Stimulated activated naive CD8-positive, alpha-beta T cell treated with anti-CD3 and anti-CD28 coated beads, Interleukin-15, Interleukin-2, amounts not matched to agents 100 ng/mL and 50 ng/mL, for 24 hours (primary cell): Measurements from ENCODE around the gene CENPO.
"Not testable (repeated sequence)": the region's sequence is repeated elsewhere in the genome, so short reads cannot be mapped to it uniquely, and the experiment has no call there.

ENCODE experiments used
- H3K27ac Mint-ChIP-seq: one replicate; pipeline ENCODE4 v1.8.0; 2021; ENCODE audit warnings: mild to moderate bottlenecking, mixed read lengths
- H3K27me3 Mint-ChIP-seq: one replicate; pipeline ENCODE4 v1.8.0; 2021; ENCODE audit warnings: mixed read lengths
- H3K36me3 Mint-ChIP-seq: one replicate; pipeline ENCODE4 v1.8.0; 2021; ENCODE audit warnings: low read depth, mixed read lengths
- H3K4me1 Mint-ChIP-seq: one replicate; pipeline ENCODE4 v1.8.0; 2021; ENCODE audit warnings: low read depth, mixed read lengths
- H3K4me3 Mint-ChIP-seq: one replicate; pipeline ENCODE4 v1.8.0; 2021; ENCODE audit warnings: mild to moderate bottlenecking, mixed read lengths
- H3K9me3 Mint-ChIP-seq: one replicate; pipeline ENCODE4 v1.8.0; 2021; ENCODE audit warnings: mixed read lengths

Gene CENPO

GRCh38 chr2:24834733-24835395 is 41.6 kb downstream of the CENPO start:
- H3K27ac Mint-ChIP-seq, result no peak overlapping the region
- no peaks in the 10 kb centered on the region for H3K4me1 Mint-ChIP-seq
- H3K9me3 Mint-ChIP-seq, result no peaks in the 10 kb centered on the region
- H3K27me3 Mint-ChIP-seq, result no peaks in the 10 kb centered on the region
- peaks cover 31% of the 10 kb centered on the region for H3K36me3 Mint-ChIP-seq
- no peak overlapping the region for H3K4me3 Mint-ChIP-seq

GRCh38 chr2:24835411-24835810 is 42.2 kb downstream of the CENPO start:
- not testable (repeated sequence) for H3K4me3 Mint-ChIP-seq, H3K27ac Mint-ChIP-seq, H3K9me3 Mint-ChIP-seq, H3K4me1 Mint-ChIP-seq, H3K27me3 Mint-ChIP-seq
- H3K36me3 Mint-ChIP-seq, result peaks cover 28% of the 10 kb centered on the region

GRCh38 chr2:24836206-24836605 is 43.0 kb downstream of the CENPO start:
- H3K4me3 Mint-ChIP-seq, result no peak overlapping the region
- no peaks in the 10 kb centered on the region for H3K27me3 Mint-ChIP-seq
- no peaks in the 10 kb centered on the region for H3K4me1 Mint-ChIP-seq
- H3K9me3 Mint-ChIP-seq, result no peaks in the 10 kb centered on the region
- no peak overlapping the region for H3K27ac Mint-ChIP-seq
- peaks cover 27% of the 10 kb centered on the region for H3K36me3 Mint-ChIP-seq

GRCh38 chr2:24836706-24837105 is 43.5 kb downstream of the CENPO start:
- Mint-ChIP-seq H3K27me3 (no peaks in the 10 kb centered on the region), H3K4me3 (no peak overlapping the region), H3K36me3 (peaks cover 27% of the 10 kb centered on the region), H3K27ac (no peak overlapping the region), H3K4me1 (no peaks in the 10 kb centered on the region), H3K9me3 (no peaks in the 10 kb centered on the region)

GRCh38 chr2:24837996-24838513 is 44.8 kb downstream of the CENPO start:
- H3K36me3 Mint-ChIP-seq, result peaks cover 27% of the 10 kb centered on the region
- no peaks in the 10 kb centered on the region for H3K4me1 Mint-ChIP-seq
- H3K27me3 Mint-ChIP-seq, result no peaks in the 10 kb centered on the region
- no peak overlapping the region for H3K4me3 Mint-ChIP-seq
- H3K9me3 Mint-ChIP-seq, result no peaks in the 10 kb centered on the region
- no peak overlapping the region for H3K27ac Mint-ChIP-seq

- H3K27me3 Mint-ChIP-seq, result no peaks in the 10 kb centered on the region
- no peak overlapping the region for H3K4me3 Mint-ChIP-seq
- no peak overlapping the region for H3K27ac Mint-ChIP-seq
- H3K4me1 Mint-ChIP-seq, result no peaks in the 10 kb centered on the region
- peaks cover 27% of the 10 kb centered on the region for H3K36me3 Mint-ChIP-seq
- no peaks in the 10 kb centered on the region for H3K9me3 Mint-ChIP-seq
Observed at GRCh38 chr2:24838541-24838940, 45.3 kb downstream of the CENPO start.

GRCh38 chr2:24839729-24840128 is 46.5 kb downstream of the CENPO start:
- Mint-ChIP-seq H3K4me3 (no peak overlapping the region), H3K27me3 (no peaks in the 10 kb centered on the region), H3K36me3 (peaks cover 24% of the 10 kb centered on the region), H3K4me1 (no peaks in the 10 kb centered on the region), H3K9me3 (no peaks in the 10 kb centered on the region), H3K27ac (no peak overlapping the region)

GRCh38 chr2:24840164-24840869 is 47.1 kb downstream of the CENPO start:
- Mint-ChIP-seq H3K9me3 (no peaks in the 10 kb centered on the region), H3K36me3 (peaks cover 21% of the 10 kb centered on the region), H3K4me3 (no peak overlapping the region), H3K4me1 (no peaks in the 10 kb centered on the region), H3K27me3 (no peaks in the 10 kb centered on the region), H3K27ac (no peak overlapping the region)

- H3K27me3 Mint-ChIP-seq, result no peaks in the 10 kb centered on the region
- H3K4me3 Mint-ChIP-seq, result no peak overlapping the region
- no peaks in the 10 kb centered on the region for H3K4me1 Mint-ChIP-seq
- H3K9me3 Mint-ChIP-seq, result no peaks in the 10 kb centered on the region
- H3K27ac Mint-ChIP-seq, result no peak overlapping the region
- peaks cover 17% of the 10 kb centered on the region for H3K36me3 Mint-ChIP-seq
Observed at GRCh38 chr2:24840962-24841945, 48.0 kb downstream of the CENPO start.

- no peaks in the 10 kb centered on the region for H3K4me1 Mint-ChIP-seq
- H3K9me3 Mint-ChIP-seq, result no peaks in the 10 kb centered on the region
- peaks cover 18% of the 10 kb centered on the region for H3K36me3 Mint-ChIP-seq
- H3K4me3 Mint-ChIP-seq, result no peak overlapping the region
- no peak overlapping the region for H3K27ac Mint-ChIP-seq
- no peaks in the 10 kb centered on the region for H3K27me3 Mint-ChIP-seq
Observed at GRCh38 chr2:24842081-24843050, 49.1 kb downstream of the CENPO start.

GRCh38 chr2:24843330-24843860 is 50.2 kb downstream of the CENPO start:
- Mint-ChIP-seq H3K27ac (no peak overlapping the region), H3K4me3 (no peak overlapping the region), H3K9me3 (no peaks in the 10 kb centered on the region), H3K27me3 (no peaks in the 10 kb centered on the region), H3K36me3 (peaks cover 19% of the 10 kb centered on the region), H3K4me1 (no peaks in the 10 kb centered on the region)

- Mint-ChIP-seq H3K4me3 (no peak overlapping the region), H3K27ac (no peak overlapping the region), H3K36me3 (peaks cover 21% of the 10 kb centered on the region), H3K27me3 (no peaks in the 10 kb centered on the region), H3K9me3 (no peaks in the 10 kb centered on the region), H3K4me1 (no peaks in the 10 kb centered on the region)
Observed at GRCh38 chr2:24844023-24844685, 50.9 kb downstream of the CENPO start.

- Mint-ChIP-seq H3K27me3 (no peaks in the 10 kb centered on the region), H3K4me1 (no peaks in the 10 kb centered on the region), H3K36me3 (peaks cover 26% of the 10 kb centered on the region), H3K9me3 (no peaks in the 10 kb centered on the region), H3K4me3 (no peak overlapping the region), H3K27ac (no peak overlapping the region)
Observed at GRCh38 chr2:24845691-24846090, 52.5 kb downstream of the CENPO start.
